Lower lobe of right lung (tissue), 2 donors: Measurements from ENCODE around the gene CER1. TPM values are rescaled to one million over a fixed set of nuclear protein-coding genes. Genes with fewer than 3 reads are reported as not detected.

Source experiments
- ATAC-seq, 2 donors: fragments of 200-7000 bp; cut with Tn5 transposase; one replicate each; pipeline ENCODE4 v1.9.1; 2020 to 2022; ENCODE audit warnings: mild to moderate bottlenecking in 2 of 2, moderate library complexity in 2 of 2
- DNase-seq: peaks from one replicate; pipeline ENCODE4 v3.0.0-alpha.2; 2020
- H3K27ac ChIP-seq: fragments of 200-600 bp; one replicate; pipeline ENCODE4 v1.8.0; 2022
- H3K27me3 ChIP-seq: fragments of 200-600 bp; one replicate; pipeline ENCODE4 v1.8.0; 2022; ENCODE audit warnings: low read depth
- H3K36me3 ChIP-seq: fragments of 200-600 bp; one replicate; pipeline ENCODE4 v1.8.0; 2022; ENCODE audit warnings: mild to moderate bottlenecking
- H3K4me1 ChIP-seq: fragments of 200-600 bp; one replicate; pipeline ENCODE4 v1.8.0; 2022
- H3K4me3 ChIP-seq: fragments of 200-600 bp; one replicate; pipeline ENCODE4 v1.8.0; 2022; ENCODE audit warnings: mild to moderate bottlenecking
- H3K9me3 ChIP-seq: fragments of 200-600 bp; one replicate; pipeline ENCODE4 v1.8.0; 2022
- intact Hi-C: fragments of 100-400 bp; cut with DNase I; formaldehyde crosslinking; loops from one replicate; pipeline ENCODE4 v1.11.0; 2022
- total RNA-seq: library from RNA; stranded (reverse); fragmentation: NEBNext Ultra II Directional; extraction: Animal tissue kit (Norgen Biotek cat#: 25700); gene quantifications from one replicate; pipeline ENCODE4 v1.2.1, GENCODE V29; 2021
- TF ChIP-seq, protein P1 (sequence below): fragments of 200-600 bp; IDR thresholded peaks from one replicate; pipeline ENCODE4 v1.8.0; 2022; ENCODE audit warnings: antibody characterized with exemption, mild to moderate bottlenecking
- donor health status: DM: no; HTN: yes; CAD: no; lungs with severe emphysema.

CER1 gene
- total RNA-seq, 1 donor from 2014 or later: not detected

DNA sequence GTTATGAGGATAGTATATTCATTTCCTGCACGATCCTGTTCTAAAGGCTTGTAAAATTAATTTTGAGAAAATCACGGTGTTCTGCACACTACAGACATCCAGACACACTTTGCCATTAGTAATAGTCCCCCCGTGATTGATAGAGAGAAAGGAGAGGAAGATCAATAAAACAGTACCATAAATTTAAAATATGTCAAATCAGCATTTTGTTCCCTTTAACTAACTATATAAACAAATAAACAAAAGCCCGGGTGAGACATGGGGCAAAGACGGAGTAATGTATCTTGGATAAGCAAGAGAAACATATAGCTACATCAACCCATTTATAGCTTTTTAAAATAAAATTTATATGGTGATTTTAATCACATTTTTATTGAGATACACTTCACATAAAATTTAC lies 10.6 kb upstream of the CER1 start:
- intact Hi-C loops: no loop called here
- no peak overlapping the region for H3K4me3 ChIP-seq
- no peak overlapping the region for H3K27ac ChIP-seq
- TF ChIP-seq, protein P1, sequence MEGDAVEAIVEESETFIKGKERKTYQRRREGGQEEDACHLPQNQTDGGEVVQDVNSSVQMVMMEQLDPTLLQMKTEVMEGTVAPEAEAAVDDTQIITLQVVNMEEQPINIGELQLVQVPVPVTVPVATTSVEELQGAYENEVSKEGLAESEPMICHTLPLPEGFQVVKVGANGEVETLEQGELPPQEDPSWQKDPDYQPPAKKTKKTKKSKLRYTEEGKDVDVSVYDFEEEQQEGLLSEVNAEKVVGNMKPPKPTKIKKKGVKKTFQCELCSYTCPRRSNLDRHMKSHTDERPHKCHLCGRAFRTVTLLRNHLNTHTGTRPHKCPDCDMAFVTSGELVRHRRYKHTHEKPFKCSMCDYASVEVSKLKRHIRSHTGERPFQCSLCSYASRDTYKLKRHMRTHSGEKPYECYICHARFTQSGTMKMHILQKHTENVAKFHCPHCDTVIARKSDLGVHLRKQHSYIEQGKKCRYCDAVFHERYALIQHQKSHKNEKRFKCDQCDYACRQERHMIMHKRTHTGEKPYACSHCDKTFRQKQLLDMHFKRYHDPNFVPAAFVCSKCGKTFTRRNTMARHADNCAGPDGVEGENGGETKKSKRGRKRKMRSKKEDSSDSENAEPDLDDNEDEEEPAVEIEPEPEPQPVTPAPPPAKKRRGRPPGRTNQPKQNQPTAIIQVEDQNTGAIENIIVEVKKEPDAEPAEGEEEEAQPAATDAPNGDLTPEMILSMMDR: no peak
- no peaks in the 10 kb centered on the region for H3K27me3 ChIP-seq
- DNase-seq (no peak), ATAC-seq (no peak)
- H3K4me1 ChIP-seq: no peaks in the 10 kb centered on the region
- H3K9me3 ChIP-seq: no peaks in the 10 kb centered on the region
- H3K36me3 ChIP-seq: no peaks in the 10 kb centered on the region

DNA sequence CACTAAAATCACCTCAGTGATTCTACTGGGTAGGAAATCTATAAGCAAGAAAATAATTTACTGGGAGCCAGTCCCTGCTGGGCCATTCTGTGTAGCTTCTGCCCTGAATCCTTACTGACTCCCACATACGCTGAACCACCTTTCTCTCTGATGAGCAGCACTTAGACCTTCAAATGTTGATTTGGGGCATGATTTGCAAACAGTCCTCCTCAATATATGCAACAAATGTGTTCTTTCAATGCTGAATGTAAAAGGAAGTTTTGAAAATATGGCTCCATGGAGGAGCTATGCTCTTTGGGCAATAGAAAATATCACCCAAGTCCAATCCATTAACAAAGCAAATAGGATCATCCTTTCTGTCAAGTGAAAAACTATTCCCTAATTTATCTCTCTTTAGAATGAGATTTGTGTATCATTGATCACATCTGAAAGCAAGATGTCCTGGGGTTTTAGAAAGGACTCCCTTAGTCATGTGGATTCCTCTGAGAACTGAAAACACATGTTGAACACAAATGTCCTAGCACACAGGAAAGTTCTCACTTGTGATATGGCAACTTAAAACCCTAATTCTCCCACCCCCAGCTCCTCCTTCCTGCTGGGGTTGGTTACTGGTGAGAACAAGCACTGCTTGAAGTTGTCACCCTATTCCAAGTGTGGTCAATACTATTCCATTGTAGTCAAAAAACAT lies 8.9 kb upstream of the CER1 start:
- Histone ChIP-seq H3K27me3 (no peaks in the 10 kb centered on the region), H3K4me3 (no peak overlapping the region), H3K36me3 (no peaks in the 10 kb centered on the region), H3K4me1 (no peaks in the 10 kb centered on the region), H3K9me3 (no peaks in the 10 kb centered on the region), H3K27ac (no peak overlapping the region)
- ATAC-seq (no peak), DNase-seq (no peak)
- TF ChIP-seq, protein P1: no peak
- intact Hi-C loops: no loop called here

GRCh38 chr9:14730461-14730898 lies 7.9 kb upstream of the CER1 start:
- Histone ChIP-seq H3K36me3 (no peaks in the 10 kb centered on the region), H3K9me3 (no peaks in the 10 kb centered on the region), H3K4me3 (no peak overlapping the region), H3K27ac (no peak overlapping the region), H3K4me1 (no peaks in the 10 kb centered on the region), H3K27me3 (no peaks in the 10 kb centered on the region)
- TF ChIP-seq, protein P1: no peak
- intact Hi-C loops: no loop called here
- DNase-seq (no peak), ATAC-seq (no peak)

DNA sequence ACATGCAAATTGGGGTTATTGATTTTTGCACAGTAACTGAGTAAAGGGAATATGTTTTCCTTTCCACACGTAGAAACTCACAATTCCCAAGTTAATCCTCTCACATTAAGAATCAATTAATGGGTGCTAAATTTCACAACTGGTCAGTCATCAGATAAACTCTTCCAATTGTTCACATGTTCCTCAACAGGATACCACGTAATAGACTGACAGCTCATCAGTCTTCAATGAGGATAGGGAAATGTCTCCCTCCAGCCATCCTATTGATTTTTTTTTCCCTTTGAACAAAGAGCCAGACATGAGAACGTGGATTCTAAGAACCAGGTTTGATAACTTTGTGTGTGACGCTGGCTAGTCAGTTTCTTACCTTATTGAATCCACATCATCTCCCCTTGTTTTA lies 768 bp upstream of the CER1 start:
- no peaks in the 10 kb centered on the region for H3K4me1 ChIP-seq
- H3K27me3 ChIP-seq: no peaks in the 10 kb centered on the region
- no peaks in the 10 kb centered on the region for H3K9me3 ChIP-seq
- DNase-seq (no peak), ATAC-seq (no peak)
- intact Hi-C loops: no loop called here
- TF ChIP-seq, protein P1: no peak
- no peaks in the 10 kb centered on the region for H3K36me3 ChIP-seq
- H3K4me3 ChIP-seq: no peak overlapping the region
- H3K27ac ChIP-seq: no peak overlapping the region

- no peak for DNase-seq
- ATAC-seq: no peak
- Histone ChIP-seq H3K27ac (no peak overlapping the region), H3K9me3 (no peaks in the 10 kb centered on the region), H3K4me1 (no peaks in the 10 kb centered on the region), H3K36me3 (no peaks in the 10 kb centered on the region), H3K4me3 (no peak overlapping the region), H3K27me3 (no peaks in the 10 kb centered on the region)
- TF ChIP-seq, protein P1: no peak
- intact Hi-C loops: no loop called here
These were observed 3.2 kb downstream of the CER1 start for GRCh38 chr9:14719231-14719923.
